22Rv1 (cell line): ENCODE results near the gene LAMC1.

Source experiments
- H3K27ac ChIP-seq: fragments of 450-650 bp; 2 replicates; pipeline ENCODE4 v1.5.1; 2017
- CTCF ChIP-seq: fragments of 450-650 bp; IDR thresholded peaks from 2 replicates; pipeline ENCODE4 v1.5.1; 2017; ENCODE audit warnings: mild to moderate bottlenecking
- ZFX ChIP-seq: fragments of 450-650 bp; IDR thresholded peaks from 2 replicates; pipeline ENCODE4 v1.6.1; 2017; ENCODE audit warnings: antibody characterized with exemption, borderline replicate concordance

LAMC1 gene

GRCh38 chr1:183044893-183045649 lies 21.9 kb downstream of the LAMC1 start:
- H3K27ac ChIP-seq, result no peak overlapping the region
- TF ChIP-seq ZFX (no peak), CTCF (no peak)

DNA sequence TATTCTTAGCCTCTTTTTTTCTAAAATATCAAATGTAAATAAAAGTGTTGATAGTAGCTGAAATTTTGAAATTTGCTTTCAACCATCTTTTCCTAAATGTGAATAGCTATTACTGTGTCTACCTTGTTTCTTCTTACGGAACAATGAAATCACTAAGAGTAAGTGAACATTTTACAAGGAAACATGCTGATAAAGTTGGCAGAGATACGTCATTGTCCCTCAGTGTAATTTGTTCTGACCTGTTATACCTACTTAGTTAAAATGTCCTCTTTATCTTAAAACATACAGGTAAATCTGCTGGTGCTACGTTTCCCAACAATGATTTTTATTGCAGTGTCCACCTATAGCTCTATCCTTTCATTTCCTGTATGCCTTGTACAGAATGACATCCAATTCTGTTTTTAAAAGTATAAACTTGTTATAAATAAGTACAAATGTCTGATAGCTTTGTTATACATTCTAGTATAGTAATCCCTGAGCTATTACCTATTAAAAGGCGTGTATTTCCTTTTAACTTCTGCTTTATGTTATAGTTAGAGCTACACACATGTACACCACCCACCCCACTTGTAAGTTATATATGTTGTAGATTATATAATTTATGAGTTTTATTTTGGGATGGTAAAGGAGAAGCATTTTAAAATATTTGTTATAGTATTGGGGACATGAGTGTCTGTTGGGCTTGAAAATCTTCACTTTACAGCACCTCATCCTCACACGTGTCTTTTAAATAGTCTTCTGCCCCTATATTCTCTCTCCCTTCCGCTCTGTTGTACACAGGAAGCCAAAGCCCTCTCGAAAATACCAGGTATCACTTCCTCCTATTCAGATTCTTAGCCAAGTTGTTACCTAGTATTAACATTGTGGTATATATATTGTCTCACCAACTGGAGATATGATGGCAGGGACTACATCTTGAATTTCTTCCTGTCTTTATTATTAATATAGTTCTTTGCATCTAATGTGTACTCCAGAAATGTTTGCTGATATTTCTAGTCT lies 25.2 kb downstream of the LAMC1 start:
- TF ChIP-seq CTCF (no peak), ZFX (no peak)
- H3K27ac ChIP-seq, result no peak overlapping the region

DNA sequence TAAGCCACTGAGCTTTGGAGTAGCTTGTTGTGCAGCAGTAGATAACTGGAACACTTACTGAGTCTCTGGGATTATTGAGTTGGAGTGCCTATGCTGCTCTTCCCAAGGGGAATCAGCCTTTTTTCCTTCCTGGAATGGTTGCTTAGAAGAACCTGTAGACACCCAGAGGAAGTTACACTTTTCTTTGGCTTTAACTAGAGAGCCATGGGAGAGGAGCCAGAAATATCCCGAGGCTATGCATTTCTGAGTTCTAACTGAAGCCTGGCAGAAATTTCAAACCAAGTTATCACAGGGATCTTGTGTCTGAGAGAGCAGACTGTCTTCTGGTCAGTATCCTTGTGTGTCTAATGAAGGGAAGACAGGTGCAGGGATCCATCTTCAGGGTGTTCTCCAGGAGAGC lies 28.3 kb downstream of the LAMC1 start:
- TF ChIP-seq CTCF (no peak), ZFX (no peak)
- peak overlapping the region; percentile 37 for H3K27ac ChIP-seq

DNA sequence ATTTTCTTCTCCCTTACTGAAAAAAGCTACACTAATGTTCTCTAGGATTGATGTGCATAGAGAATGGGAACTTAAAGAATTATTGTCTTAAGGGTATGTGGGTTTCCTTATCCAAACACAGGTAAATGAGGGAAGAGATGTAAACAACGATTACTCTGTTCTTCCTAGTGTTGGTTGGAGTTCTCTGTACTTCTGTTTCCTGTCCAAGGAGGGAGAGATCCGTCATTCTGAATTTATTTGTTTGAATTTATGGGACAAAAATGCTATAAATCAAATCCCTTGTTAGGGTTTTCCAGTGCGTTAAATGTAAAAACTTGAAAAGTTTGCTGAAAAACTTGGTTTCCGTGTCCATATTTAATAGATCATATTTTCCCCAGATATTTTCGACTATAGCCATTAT lies 29.6 kb downstream of the LAMC1 start:
- TF ChIP-seq CTCF (no peak), ZFX (no peak)
- no peak overlapping the region for H3K27ac ChIP-seq

DNA sequence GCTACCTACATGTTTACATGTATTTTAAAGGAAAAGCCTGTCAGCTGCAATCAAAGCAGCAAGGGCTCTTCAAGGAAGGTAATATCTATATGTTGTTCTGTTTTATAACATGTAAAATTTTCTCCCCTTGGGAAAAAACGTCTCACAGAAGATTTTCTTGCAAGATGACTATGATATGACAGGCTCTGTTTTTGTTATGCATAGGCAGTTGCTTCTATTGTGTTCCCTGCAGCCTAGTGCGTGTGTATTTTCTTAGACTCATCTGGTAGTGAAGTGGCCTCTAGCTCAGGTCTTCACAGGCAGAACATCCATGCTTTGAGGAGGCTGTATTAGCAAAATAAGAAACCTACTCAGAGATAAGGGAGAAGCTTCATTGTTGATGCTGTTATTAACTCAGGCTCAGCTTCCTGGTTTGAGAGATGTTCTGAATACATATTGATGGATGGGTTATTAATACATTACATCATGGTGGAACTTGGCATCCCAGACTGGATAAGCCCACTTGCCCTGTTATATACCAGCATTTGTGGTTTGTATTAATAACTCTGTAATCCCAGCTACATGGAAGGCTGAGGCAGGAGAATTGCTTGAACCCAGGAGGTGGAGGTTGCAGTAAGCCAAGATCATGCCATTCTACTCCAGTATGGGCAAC lies 35.8 kb downstream of the LAMC1 start:
- TF ChIP-seq ZFX (no peak), CTCF (no peak)
- peak overlapping the region; percentile 68 for H3K27ac ChIP-seq

DNA sequence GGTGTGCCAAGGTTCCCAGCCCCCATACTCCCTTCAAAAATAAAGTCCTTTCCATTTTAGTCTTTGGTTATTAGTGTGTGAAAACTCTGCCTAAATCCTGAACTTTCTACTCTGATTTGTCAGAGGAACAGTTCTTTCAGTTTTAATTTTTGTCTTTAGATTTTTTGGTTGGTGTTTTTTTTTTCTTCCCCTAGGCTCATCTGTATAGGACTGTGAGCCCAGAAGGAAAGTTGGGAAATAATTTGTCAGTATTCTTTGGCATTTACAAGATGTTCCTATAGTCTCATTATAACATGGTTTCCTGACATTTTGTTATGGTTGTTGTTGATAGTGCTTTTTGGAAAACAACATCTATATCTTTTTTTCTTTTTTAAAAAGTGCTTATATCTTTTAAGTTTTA lies 38.0 kb downstream of the LAMC1 start:
- TF ChIP-seq ZFX (no peak), CTCF (no peak)
- peak overlapping the region; percentile 68 for H3K27ac ChIP-seq
